Stimulated activated memory B cell treated with anti-CD40 and anti-IgM and Interleukin-4, amounts not matched to agents 10 μg/mL and 1 μg/mL and 100 μg/mL, for 72 hours (primary cell): ENCODE results near the gene SGIP1.
"Not testable (repeated sequence)": the region's sequence is repeated elsewhere in the genome, so short reads cannot be mapped to it uniquely, and the experiment has no call there.

Source experiments
- ATAC-seq: fragments of 150-1000 bp; cut with Tn5 transposase; 2 replicates; pipeline ENCODE4 v1.10.0; 2021
- H3K27ac Mint-ChIP-seq: one replicate; pipeline ENCODE4 v1.8.0; 2022; ENCODE audit warnings: mild to moderate bottlenecking, mixed read lengths
- H3K27me3 Mint-ChIP-seq: one replicate; pipeline ENCODE4 v1.8.0; 2022; ENCODE audit warnings: mixed read lengths
- H3K36me3 Mint-ChIP-seq: one replicate; pipeline ENCODE4 v1.8.0; 2022; ENCODE audit warnings: mixed read lengths
- H3K4me1 Mint-ChIP-seq: one replicate; pipeline ENCODE4 v1.8.0; 2022; ENCODE audit warnings: mixed read lengths
- H3K4me3 Mint-ChIP-seq: one replicate; pipeline ENCODE4 v1.8.0; 2022; ENCODE audit warnings: mild to moderate bottlenecking, moderate library complexity, mixed read lengths
- H3K9me3 Mint-ChIP-seq: one replicate; pipeline ENCODE4 v1.8.0; 2022; ENCODE audit warnings: mixed read lengths

SGIP1 gene

GRCh38 chr1:66687358-66687757, 153.4 kb downstream of the SGIP1 start:
- Mint-ChIP-seq H3K27ac (no peak overlapping the region), H3K27me3 (peaks cover 16% of the 10 kb centered on the region), H3K9me3 (no peaks in the 10 kb centered on the region), H3K36me3 (no peaks in the 10 kb centered on the region), H3K4me1 (no peaks in the 10 kb centered on the region), H3K4me3 (no peak overlapping the region)
- ATAC-seq = no peak

DNA sequence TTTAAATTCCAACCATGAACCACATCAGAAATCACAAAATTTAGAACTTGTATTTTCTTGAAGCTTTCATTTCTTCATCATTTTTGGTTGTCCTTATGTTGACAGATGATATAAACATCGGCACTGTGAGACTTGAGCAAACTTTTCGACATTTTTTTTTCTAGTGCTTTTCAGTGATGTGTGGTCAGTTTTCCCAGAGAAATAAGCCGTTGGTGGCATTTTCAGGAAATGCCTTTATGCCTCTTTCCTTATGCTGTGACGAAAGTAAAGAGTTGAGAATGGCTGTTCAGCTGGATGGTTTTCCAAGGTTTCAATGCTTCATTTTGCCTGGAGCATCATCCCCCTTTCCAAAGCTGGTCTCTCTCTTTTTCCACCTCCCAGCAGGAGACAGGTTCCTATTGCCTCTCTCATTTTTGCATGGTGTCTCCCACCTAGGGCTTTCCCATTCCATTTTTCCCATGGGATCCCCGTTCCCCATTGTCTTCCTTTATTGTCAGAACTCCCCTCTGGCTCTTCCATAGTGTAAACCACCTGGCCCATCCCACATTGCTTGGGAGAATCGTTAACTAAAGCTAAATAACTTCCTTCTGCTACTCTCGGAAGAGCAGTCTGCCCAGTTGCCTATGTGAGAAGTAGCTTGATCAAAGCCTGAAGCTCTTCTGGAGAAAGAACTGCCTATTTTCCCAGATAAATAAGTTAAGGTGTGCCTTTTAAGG, 156.9 kb downstream of the SGIP1 start:
- Mint-ChIP-seq H3K4me1 (no peaks in the 10 kb centered on the region), H3K9me3 (no peaks in the 10 kb centered on the region), H3K36me3 (no peaks in the 10 kb centered on the region), H3K27ac (no peak overlapping the region), H3K27me3 (peaks cover 20% of the 10 kb centered on the region), H3K4me3 (no peak overlapping the region)
- no peak for ATAC-seq

DNA sequence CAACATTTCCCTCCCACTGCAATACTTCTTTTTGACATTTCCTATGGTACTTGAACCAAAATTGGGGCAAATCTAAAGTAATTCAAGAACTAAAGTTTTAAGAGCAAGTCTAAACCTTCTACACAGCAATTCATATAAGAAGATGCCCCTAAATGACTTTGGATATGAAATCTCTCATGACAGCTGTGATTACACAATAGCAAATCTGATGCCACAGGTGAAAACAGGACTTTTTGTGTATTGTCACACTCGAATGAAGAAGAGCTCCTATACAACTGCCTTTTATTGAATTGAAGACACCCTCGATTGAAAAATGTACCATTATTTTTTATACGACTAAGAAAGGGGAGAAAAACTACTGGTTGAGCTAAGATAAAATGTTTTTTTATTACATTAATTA, 158.7 kb downstream of the SGIP1 start:
- peaks cover 20% of the 10 kb centered on the region for H3K27me3 Mint-ChIP-seq
- no peak for ATAC-seq
- H3K36me3 Mint-ChIP-seq = no peaks in the 10 kb centered on the region
- no peak overlapping the region for H3K4me3 Mint-ChIP-seq
- H3K27ac Mint-ChIP-seq = no peak overlapping the region
- H3K9me3 Mint-ChIP-seq = no peaks in the 10 kb centered on the region
- H3K4me1 Mint-ChIP-seq = no peaks in the 10 kb centered on the region

DNA sequence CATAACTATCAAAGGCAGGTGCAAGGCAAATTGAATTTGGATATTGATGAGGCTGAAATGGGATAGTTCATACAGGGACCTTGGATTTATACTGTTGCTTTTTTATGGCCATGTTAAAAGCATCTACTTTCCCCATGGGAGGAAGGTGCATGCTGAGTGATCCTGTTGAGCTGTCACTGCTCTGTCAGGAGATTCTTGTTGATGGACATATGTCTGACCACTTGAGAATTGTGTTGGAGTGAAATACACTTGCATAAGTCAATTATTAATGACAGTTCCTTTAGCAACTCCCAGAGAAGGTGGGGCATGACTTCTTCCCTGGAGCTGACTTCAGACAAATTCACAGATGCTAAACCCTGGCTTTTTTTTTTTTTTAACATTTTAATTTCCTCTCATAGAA, 159.9 kb downstream of the SGIP1 start:
- ATAC-seq = no peak
- no peak overlapping the region for H3K4me3 Mint-ChIP-seq
- no peaks in the 10 kb centered on the region for H3K9me3 Mint-ChIP-seq
- H3K36me3 Mint-ChIP-seq = no peaks in the 10 kb centered on the region
- no peak overlapping the region for H3K27ac Mint-ChIP-seq
- peaks cover 20% of the 10 kb centered on the region for H3K27me3 Mint-ChIP-seq
- H3K4me1 Mint-ChIP-seq = no peaks in the 10 kb centered on the region

- no peaks in the 10 kb centered on the region for H3K36me3 Mint-ChIP-seq
- no peaks in the 10 kb centered on the region for H3K4me1 Mint-ChIP-seq
- peaks cover 27% of the 10 kb centered on the region for H3K27me3 Mint-ChIP-seq
- no peak overlapping the region for H3K4me3 Mint-ChIP-seq
- no peaks in the 10 kb centered on the region for H3K9me3 Mint-ChIP-seq
- no peak overlapping the region for H3K27ac Mint-ChIP-seq
- no peak for ATAC-seq
These were observed 161.2 kb downstream of the SGIP1 start for GRCh38 chr1:66695116-66695515.

DNA sequence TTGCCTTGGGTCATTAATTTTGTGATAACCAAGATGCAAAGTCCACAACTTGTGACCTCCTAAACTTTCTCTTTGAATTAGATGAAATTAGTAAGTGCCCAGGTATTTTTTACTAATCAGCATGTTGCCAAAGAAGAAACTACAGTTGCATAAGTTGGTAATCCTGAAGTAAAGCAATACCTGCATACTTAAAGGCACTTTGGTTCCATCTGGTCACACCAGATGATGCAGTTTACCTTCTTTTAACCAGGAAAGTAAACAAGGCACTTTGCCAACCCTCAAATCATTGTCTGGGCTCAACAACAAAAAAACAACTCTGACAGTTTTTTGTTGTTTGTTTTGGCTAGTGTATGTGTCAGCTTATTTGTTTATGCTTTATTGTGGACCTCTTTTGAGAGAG, 162.8 kb downstream of the SGIP1 start:
- no peaks in the 10 kb centered on the region for H3K9me3 Mint-ChIP-seq
- H3K36me3 Mint-ChIP-seq = no peaks in the 10 kb centered on the region
- H3K4me1 Mint-ChIP-seq = no peaks in the 10 kb centered on the region
- no peak for ATAC-seq
- no peak overlapping the region for H3K4me3 Mint-ChIP-seq
- H3K27me3 Mint-ChIP-seq = peaks cover 23% of the 10 kb centered on the region
- no peak overlapping the region for H3K27ac Mint-ChIP-seq

GRCh38 chr1:66699213-66699612, 165.3 kb downstream of the SGIP1 start:
- no peaks in the 10 kb centered on the region for H3K9me3 Mint-ChIP-seq
- H3K4me3 Mint-ChIP-seq = no peak overlapping the region
- H3K36me3 Mint-ChIP-seq = no peaks in the 10 kb centered on the region
- H3K27me3 Mint-ChIP-seq = peaks cover 15% of the 10 kb centered on the region
- ATAC-seq = no peak
- no peak overlapping the region for H3K27ac Mint-ChIP-seq
- no peaks in the 10 kb centered on the region for H3K4me1 Mint-ChIP-seq

DNA sequence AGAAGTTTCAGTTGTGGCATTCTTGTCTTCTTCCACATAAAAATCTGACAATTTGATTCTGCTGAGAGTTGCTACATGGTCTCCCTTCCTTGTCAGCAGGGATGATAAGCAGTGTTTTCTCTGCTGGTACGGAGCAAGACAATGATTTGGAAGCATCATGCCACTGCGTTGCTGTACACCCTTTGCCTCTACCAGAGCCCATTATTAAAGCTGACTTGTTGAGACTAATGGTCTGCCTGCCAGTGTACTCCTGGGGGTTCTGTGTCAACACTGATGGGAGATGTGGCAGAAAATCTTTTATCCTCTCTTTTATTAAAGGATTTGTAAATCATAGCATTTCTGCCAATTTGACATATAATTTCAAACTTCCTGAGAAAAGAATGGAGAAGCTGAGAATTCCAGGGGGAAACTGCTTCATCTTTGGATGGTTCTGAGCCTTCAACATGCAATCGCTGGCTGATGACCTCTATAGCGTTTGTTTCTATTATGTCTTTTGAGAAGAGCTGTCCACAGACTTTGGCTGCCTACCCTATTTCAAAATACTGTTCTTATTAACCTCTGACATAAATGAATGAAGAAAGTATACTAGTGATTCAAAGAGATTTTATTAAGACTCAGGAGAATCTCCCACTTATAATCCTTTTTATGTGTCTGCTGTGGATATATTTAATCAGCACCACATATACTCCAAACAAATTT, 170.4 kb downstream of the SGIP1 start:
- Mint-ChIP-seq H3K27me3 (peaks cover 22% of the 10 kb centered on the region), H3K9me3 (no peaks in the 10 kb centered on the region), H3K27ac (no peak overlapping the region), H3K36me3 (no peaks in the 10 kb centered on the region), H3K4me3 (no peak overlapping the region), H3K4me1 (no peaks in the 10 kb centered on the region)
- ATAC-seq = no peak

DNA sequence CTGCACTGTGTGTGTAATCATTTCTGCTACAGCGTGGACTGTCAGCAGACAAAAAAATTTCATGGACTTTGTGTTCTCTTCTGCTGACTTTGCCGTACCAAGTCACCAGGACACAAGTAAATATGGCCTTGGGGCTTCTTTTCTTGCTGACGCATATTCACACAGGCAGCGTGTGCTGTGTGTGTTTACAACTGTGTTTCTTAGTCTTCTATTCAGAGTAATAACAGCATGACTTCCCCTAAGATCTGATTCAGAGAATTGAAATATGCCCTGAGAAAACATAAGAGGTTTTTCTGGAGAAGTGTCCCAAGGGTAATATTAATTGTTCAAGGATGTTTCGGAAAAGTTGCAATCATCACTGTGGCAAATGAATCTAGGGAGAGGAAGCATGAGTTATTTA, 171.2 kb downstream of the SGIP1 start:
- no peaks in the 10 kb centered on the region for H3K4me1 Mint-ChIP-seq
- ATAC-seq = no peak
- no peaks in the 10 kb centered on the region for H3K9me3 Mint-ChIP-seq
- no peak overlapping the region for H3K4me3 Mint-ChIP-seq
- peaks cover 17% of the 10 kb centered on the region for H3K27me3 Mint-ChIP-seq
- no peak overlapping the region for H3K27ac Mint-ChIP-seq
- no peaks in the 10 kb centered on the region for H3K36me3 Mint-ChIP-seq

DNA sequence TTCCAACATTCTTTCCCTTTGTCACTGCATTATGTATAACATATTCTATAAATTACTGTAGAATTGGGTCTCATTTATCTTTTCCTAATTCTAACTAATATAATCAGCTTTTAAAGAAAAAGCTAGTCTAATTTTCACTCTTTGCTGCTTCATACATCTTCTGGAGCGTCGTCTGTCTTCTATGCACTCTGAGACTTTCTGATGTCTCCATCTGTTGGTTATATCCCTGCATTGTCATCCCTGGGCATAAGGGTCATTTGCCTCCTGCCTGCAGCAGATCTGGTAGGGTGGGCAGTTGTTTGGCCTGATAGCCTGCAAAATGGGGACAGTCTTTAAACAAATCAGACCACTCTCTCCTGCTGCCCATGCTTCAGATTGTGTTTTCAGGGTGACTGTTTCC, 177.5 kb downstream of the SGIP1 start:
- H3K9me3 Mint-ChIP-seq = no peaks in the 10 kb centered on the region
- H3K27ac Mint-ChIP-seq = no peak overlapping the region
- no peaks in the 10 kb centered on the region for H3K36me3 Mint-ChIP-seq
- peaks cover 11% of the 10 kb centered on the region for H3K27me3 Mint-ChIP-seq
- peak; percentile 25 for ATAC-seq
- no peak overlapping the region for H3K4me3 Mint-ChIP-seq
- no peaks in the 10 kb centered on the region for H3K4me1 Mint-ChIP-seq

DNA sequence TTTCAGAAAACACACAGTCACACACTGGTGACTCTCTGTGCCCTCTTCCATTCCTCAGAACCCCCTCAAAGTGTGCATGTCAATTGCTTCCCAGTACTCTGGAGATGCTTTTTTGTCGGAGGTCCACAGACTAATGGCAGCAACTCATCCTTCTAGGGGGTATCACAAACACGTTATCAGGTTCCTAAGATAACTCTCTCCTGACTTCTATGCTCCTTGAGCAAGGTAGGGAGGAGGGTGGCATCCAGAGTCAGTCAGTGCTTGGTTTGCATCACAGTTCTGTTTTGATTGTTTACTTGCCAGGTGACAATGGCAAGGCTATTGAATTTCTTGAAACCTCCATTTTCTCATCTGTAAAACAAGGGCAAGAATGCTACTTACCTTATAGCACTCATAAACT, 178.9 kb downstream of the SGIP1 start:
- Mint-ChIP-seq H3K4me3 (no peak overlapping the region), H3K27ac (no peak overlapping the region), H3K4me1 (no peaks in the 10 kb centered on the region), H3K36me3 (no peaks in the 10 kb centered on the region), H3K9me3 (no peaks in the 10 kb centered on the region), H3K27me3 (peaks cover 25% of the 10 kb centered on the region)
- ATAC-seq = no peak

- Mint-ChIP-seq H3K4me3 (no peak overlapping the region), H3K27ac (no peak overlapping the region), H3K4me1 (no peaks in the 10 kb centered on the region), H3K36me3 (no peaks in the 10 kb centered on the region), H3K9me3 (no peaks in the 10 kb centered on the region), H3K27me3 (peaks cover 17% of the 10 kb centered on the region)
- ATAC-seq = no peak
These were observed 190.0 kb downstream of the SGIP1 start for GRCh38 chr1:66723985-66724384.

- Mint-ChIP-seq H3K4me3 (no peak overlapping the region), H3K27me3 (peaks cover 27% of the 10 kb centered on the region), H3K36me3 (no peaks in the 10 kb centered on the region), H3K27ac (no peak overlapping the region), H3K4me1 (no peaks in the 10 kb centered on the region), H3K9me3 (no peaks in the 10 kb centered on the region)
- no peak for ATAC-seq
These were observed 192.1 kb downstream of the SGIP1 start for GRCh38 chr1:66725885-66726665.

DNA sequence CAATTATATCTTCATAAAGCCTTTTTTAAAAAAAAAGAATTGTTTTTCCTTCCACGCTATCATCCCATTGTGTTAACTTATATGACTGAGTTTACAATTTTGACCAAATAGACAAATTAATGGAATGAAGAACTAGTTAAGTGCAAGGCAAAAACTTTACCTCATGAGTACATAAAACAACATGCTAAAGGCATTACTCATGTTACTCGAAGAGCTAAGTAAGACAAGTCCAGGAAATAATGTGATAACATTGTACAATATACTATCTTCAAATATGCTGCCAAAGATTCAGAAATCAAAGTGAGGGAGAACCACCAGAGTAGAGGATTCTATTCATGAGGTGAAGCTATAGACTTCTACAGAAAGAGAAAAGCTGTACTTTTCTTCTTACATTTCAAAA, 194.1 kb downstream of the SGIP1 start:
- Mint-ChIP-seq H3K27me3 (peaks cover 22% of the 10 kb centered on the region), H3K36me3 (no peaks in the 10 kb centered on the region), H3K27ac (no peak overlapping the region), H3K4me1 (peaks cover 5% of the 10 kb centered on the region), H3K9me3 (no peaks in the 10 kb centered on the region), H3K4me3 (no peak overlapping the region)
- no peak for ATAC-seq

- peaks cover 22% of the 10 kb centered on the region for H3K27me3 Mint-ChIP-seq
- not testable (repeated sequence) for H3K9me3 Mint-ChIP-seq, H3K36me3 Mint-ChIP-seq, H3K4me1 Mint-ChIP-seq, ATAC-seq, H3K4me3 Mint-ChIP-seq, H3K27ac Mint-ChIP-seq
These were observed 194.8 kb downstream of the SGIP1 start for GRCh38 chr1:66728716-66729115.

GRCh38 chr1:66729119-66729518, 195.2 kb downstream of the SGIP1 start:
- H3K9me3 Mint-ChIP-seq = no peaks in the 10 kb centered on the region
- ATAC-seq = no peak
- peaks cover 5% of the 10 kb centered on the region for H3K4me1 Mint-ChIP-seq
- no peak overlapping the region for H3K27ac Mint-ChIP-seq
- H3K4me3 Mint-ChIP-seq = no peak overlapping the region
- peaks cover 22% of the 10 kb centered on the region for H3K27me3 Mint-ChIP-seq
- H3K36me3 Mint-ChIP-seq = no peaks in the 10 kb centered on the region
